ENCODE measurements around the gene MYO10.

DNA sequence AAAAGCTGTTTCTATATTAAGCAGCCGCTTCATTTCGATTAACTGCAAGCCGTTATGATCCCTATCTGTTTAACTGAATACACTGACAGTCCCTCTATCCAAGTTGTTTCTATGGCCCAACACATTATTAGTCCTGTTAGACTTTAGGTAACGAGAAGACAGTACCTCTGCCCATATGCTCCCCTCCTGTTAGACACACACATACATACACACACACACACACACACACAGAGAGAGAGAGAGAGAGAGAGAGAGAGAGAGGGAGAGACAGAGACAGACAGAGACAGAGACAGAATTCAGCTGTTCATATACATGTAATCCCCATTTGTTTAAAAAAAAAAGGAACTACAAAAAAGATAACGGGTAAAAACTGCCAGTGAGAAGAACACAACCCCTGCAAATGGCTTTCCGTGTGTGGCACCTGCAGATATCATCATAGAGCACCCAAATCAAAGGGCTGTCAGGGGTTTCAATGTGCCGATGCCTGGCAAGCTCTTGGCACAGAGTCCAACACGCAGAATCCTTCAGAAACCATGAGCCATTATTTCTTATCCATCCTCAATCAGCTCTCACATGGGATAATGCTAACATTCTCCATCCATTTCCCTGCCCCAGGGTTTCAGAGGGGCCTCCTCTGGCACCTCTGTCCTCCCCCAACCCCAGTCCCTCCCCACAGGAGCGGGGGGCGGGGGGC, 144.0 kb downstream of the MYO10 start:
- TF ChIP-seq POLR2A (IDR thresholded peaks at IDR 0.05) (no peak), POLR2AphosphoS5 (IDR thresholded peaks at IDR 0.05) (no peak)

Measured in upper lobe of left lung (tissue), 4 donors.